K562 (cell line): ENCODE data around the gene TUBB2A. TPM values are rescaled to one million over a fixed set of nuclear protein-coding genes. Genes with fewer than 3 reads are reported as not detected.

ENCODE experiments used
- CBX3 ChIP-seq, 2 experiments: IDR thresholded peaks; 1 replicate in 1 of 2; 2 replicates in 1 of 2; pipeline ENCODE4 v1.6.1; 2012; ENCODE audit warnings: inconsistent platforms in 2 of 2, low read length in 2 of 2, borderline replicate concordance in 1 of 2, control low read depth in 1 of 2
- CREB1 ChIP-seq, 2 experiments: sonication (generic) in 1 of 2; formaldehyde crosslinking in 1 of 2; IDR thresholded peaks; 2 replicates each; pipeline versions ENCODE4 v1.6.1 to v1.8.0; 2012 to 2022; ENCODE audit warnings: inconsistent platforms in 1 of 2, mild to moderate bottlenecking in 1 of 2, missing genetic modification reagents in 1 of 2, moderate library complexity in 1 of 2
- DIDO1 ChIP-seq: fragments of 450-650 bp; IDR thresholded peaks from 2 replicates; pipeline ENCODE4 v1.6.1; 2016; ENCODE audit warnings: low read depth, missing biosample characterization, missing genetic modification characterization
- ETV5 ChIP-seq: sonication (generic); formaldehyde crosslinking; IDR thresholded peaks from 2 replicates; pipeline ENCODE4 v1.4.0; 2020; ENCODE audit warnings: low read depth, mild to moderate bottlenecking, missing genetic modification reagents
- MIER1 ChIP-seq: fragments of 450-650 bp; IDR thresholded peaks from 2 replicates; pipeline ENCODE4 v1.6.1; 2016; ENCODE audit warnings: antibody characterized with exemption, mild to moderate bottlenecking, low read depth
- NELFE ChIP-seq: IDR thresholded peaks from 2 replicates; pipeline ENCODE4 v1.6.1; 2011; ENCODE audit warnings: mild to moderate bottlenecking; ENCODE audit not compliant: insufficient read depth, insufficient read length
- POLR2H ChIP-seq: IDR thresholded peaks from 2 replicates; pipeline ENCODE4 v1.6.1; 2016; ENCODE audit warnings: missing genetic modification characterization, low read depth, mild to moderate bottlenecking, control low read depth, missing compliant biosample characterization, moderate library complexity
- ZNF717 ChIP-seq: fragments of 250-450 bp; sonication (Bioruptor Pico); IDR thresholded peaks from 2 replicates; pipeline ENCODE4 v1.5.0; 2021
- polyA plus RNA-seq, 8 experiments: library from polyadenylated mRNA; depleted of rRNA in 4 of 8; stranded (reverse) in 5 of 8; unstranded in 3 of 8; fragments of >200 nt; fragmentation: Nextera tagmentation in 2 of 8; fragmentation: Illumina TruSeq in 1 of 8; extraction: Ambion mirVana in 2 of 8; extraction: Trizol in 1 of 8; gene quantifications; 2 replicates each; pipeline versions ENCODE4 v1.2.1 to v1.2.3, GENCODE V29; 2011 to 2014; ENCODE audit warnings: inconsistent platforms in 1 of 8, missing spikeins in 1 of 8
- total RNA-seq, 7 experiments: library from RNA; depleted of rRNA in 6 of 7; stranded (reverse); fragments of >200 nt in 6 of 7; fragmentation: Illumina TruSeq in 2 of 7; extraction: Trizol in 2 of 7; gene quantifications; 2 replicates each; pipeline versions ENCODE4 v1.2.1 to v1.2.3, GENCODE V29; 2011 to 2021; ENCODE audit warnings: low replicate concordance in 1 of 7
- TF ChIP-seq, protein P1 (sequence below): sonication (generic); formaldehyde crosslinking; IDR thresholded peaks from 2 replicates; pipeline ENCODE4 v1.8.1; 2023; ENCODE audit warnings: mild to moderate bottlenecking, missing genetic modification reagents
- TF ChIP-seq, protein P2 (sequence below): fragments of 250-450 bp; sonication (Bioruptor Pico); IDR thresholded peaks from 2 replicates; pipeline ENCODE4 v1.9.0; 2021; ENCODE audit warnings: mild to moderate bottlenecking, inconsistent platforms
- TF ChIP-seq, protein P3 (sequence below), 2 experiments: fragments of 450-650 bp; conservative IDR thresholded peaks; 2 replicates each; pipeline ENCODE4 v1.6.1; 2017; ENCODE audit warnings: mild to moderate bottlenecking in 2 of 2, moderate library complexity in 2 of 2
- TF ChIP-seq, protein P4 (sequence below): fragments of 450-650 bp; formaldehyde crosslinking; IDR thresholded peaks from 2 replicates; pipeline ENCODE4 v1.4.0; 2022; ENCODE audit warnings: missing genetic modification characterization
- TF ChIP-seq, protein P5 (sequence below): fragments of 250-450 bp; sonication (Bioruptor Pico); IDR thresholded peaks from 2 replicates; pipeline ENCODE4 v1.5.0; 2021
- TF ChIP-seq, protein P6 (sequence below): sonication (generic); formaldehyde crosslinking; IDR thresholded peaks from 2 replicates; pipeline ENCODE4 v1.8.1; 2022; ENCODE audit warnings: missing genetic modification reagents

The TUBB2A gene
- total and polyA plus RNA-seq, 9 of the 15 experiments (the other 6 are each of a cell fraction or from before 2014, with no cell fraction given), result 3.6 to 92.1 (median 45.6) TPM

DNA sequence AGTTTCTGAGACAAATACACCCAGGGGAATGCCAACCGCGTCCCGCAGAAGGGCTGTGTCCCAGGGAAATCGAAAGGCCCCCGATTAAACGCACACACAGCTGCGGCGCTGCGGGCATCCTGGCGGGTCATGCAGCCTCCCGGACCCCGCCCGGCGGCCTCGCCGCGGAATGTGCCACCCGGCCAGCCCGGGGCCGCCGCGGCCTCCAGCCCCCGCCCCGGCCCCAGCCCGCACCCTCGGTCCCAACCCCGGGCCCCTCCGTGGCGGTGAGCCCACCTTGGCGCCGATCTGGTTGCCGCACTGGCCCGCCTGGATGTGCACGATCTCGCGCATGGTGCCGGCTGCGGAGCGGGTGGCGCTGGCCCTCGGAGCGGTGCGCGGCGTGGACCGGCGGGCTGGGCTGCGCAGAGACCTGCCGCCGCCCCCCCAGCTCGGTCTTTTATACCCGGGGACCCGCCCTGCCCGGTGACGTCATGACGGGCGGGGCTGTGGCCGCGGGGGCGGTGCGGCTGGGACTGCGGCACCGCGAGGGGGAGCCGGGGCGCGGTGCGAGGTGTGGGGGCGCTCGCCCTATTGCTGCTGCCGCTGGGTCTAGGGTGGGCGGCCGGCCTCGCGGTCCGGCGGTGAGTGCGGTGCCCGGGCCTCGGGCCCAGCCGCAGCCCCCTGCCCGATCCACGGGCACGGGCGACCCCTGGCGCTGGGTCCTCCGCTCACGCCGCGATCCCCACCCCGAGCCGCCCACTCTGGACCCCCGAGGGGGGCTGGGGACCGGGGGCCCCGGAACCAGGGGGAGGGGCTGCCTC lies at the start of gene TUBB2A (continued):
- TF ChIP-seq, protein P1, sequence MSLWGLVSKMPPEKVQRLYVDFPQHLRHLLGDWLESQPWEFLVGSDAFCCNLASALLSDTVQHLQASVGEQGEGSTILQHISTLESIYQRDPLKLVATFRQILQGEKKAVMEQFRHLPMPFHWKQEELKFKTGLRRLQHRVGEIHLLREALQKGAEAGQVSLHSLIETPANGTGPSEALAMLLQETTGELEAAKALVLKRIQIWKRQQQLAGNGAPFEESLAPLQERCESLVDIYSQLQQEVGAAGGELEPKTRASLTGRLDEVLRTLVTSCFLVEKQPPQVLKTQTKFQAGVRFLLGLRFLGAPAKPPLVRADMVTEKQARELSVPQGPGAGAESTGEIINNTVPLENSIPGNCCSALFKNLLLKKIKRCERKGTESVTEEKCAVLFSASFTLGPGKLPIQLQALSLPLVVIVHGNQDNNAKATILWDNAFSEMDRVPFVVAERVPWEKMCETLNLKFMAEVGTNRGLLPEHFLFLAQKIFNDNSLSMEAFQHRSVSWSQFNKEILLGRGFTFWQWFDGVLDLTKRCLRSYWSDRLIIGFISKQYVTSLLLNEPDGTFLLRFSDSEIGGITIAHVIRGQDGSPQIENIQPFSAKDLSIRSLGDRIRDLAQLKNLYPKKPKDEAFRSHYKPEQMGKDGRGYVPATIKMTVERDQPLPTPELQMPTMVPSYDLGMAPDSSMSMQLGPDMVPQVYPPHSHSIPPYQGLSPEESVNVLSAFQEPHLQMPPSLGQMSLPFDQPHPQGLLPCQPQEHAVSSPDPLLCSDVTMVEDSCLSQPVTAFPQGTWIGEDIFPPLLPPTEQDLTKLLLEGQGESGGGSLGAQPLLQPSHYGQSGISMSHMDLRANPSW (CRISPR knock-in tag), result peak; percentile 38; the same call in 1 of the 2 replicates
- TF ChIP-seq, protein P2, sequence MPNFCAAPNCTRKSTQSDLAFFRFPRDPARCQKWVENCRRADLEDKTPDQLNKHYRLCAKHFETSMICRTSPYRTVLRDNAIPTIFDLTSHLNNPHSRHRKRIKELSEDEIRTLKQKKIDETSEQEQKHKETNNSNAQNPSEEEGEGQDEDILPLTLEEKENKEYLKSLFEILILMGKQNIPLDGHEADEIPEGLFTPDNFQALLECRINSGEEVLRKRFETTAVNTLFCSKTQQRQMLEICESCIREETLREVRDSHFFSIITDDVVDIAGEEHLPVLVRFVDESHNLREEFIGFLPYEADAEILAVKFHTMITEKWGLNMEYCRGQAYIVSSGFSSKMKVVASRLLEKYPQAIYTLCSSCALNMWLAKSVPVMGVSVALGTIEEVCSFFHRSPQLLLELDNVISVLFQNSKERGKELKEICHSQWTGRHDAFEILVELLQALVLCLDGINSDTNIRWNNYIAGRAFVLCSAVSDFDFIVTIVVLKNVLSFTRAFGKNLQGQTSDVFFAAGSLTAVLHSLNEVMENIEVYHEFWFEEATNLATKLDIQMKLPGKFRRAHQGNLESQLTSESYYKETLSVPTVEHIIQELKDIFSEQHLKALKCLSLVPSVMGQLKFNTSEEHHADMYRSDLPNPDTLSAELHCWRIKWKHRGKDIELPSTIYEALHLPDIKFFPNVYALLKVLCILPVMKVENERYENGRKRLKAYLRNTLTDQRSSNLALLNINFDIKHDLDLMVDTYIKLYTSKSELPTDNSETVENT (CRISPR knock-in tag), result peak; percentile 89
- TF ChIP-seq CBX3 (IDR thresholded peaks at IDR 0.05; ENCODE audit: borderline replicate concordance in 1 of 2, low read length in 2 of 2), result no peak
- TF ChIP-seq, protein P3, sequence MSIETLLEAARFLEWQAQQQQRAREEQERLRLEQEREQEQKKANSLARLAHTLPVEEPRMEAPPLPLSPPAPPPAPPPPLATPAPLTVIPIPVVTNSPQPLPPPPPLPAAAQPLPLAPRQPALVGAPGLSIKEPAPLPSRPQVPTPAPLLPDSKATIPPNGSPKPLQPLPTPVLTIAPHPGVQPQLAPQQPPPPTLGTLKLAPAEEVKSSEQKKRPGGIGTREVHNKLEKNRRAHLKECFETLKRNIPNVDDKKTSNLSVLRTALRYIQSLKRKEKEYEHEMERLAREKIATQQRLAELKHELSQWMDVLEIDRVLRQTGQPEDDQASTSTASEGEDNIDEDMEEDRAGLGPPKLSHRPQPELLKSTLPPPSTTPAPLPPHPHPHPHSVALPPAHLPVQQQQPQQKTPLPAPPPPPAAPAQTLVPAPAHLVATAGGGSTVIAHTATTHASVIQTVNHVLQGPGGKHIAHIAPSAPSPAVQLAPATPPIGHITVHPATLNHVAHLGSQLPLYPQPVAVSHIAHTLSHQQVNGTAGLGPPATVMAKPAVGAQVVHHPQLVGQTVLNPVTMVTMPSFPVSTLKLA (conservative IDR thresholded peaks at IDR 0.05), result peak in 1 of 2 experiments; percentile 68; a peak in 2 of 4 replicates
- TF ChIP-seq ETV5, result peak; percentile 60
- peak; percentile 90 for TF ChIP-seq CREB1 (IDR thresholded peaks at IDR 0.05)
- peak; percentile 96 for TF ChIP-seq CREB1 (CRISPR knock-in tag; IDR thresholded peaks at IDR 0.05)
- TF ChIP-seq, protein P4, sequence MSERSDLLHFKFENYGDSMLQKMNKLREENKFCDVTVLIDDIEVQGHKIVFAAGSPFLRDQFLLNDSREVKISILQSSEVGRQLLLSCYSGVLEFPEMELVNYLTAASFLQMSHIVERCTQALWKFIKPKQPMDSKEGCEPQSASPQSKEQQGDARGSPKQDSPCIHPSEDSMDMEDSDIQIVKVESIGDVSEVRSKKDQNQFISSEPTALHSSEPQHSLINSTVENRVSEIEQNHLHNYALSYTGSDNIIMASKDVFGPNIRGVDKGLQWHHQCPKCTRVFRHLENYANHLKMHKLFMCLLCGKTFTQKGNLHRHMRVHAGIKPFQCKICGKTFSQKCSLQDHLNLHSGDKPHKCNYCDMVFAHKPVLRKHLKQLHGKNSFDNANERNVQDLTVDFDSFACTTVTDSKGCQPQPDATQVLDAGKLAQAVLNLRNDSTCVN (CRISPR knock-in tag), result no peak
- no peak for TF ChIP-seq MIER1
- TF ChIP-seq NELFE, result peak; percentile 77
- no peak for TF ChIP-seq ZNF717 (CRISPR knock-in tag)
- TF ChIP-seq, protein P5, sequence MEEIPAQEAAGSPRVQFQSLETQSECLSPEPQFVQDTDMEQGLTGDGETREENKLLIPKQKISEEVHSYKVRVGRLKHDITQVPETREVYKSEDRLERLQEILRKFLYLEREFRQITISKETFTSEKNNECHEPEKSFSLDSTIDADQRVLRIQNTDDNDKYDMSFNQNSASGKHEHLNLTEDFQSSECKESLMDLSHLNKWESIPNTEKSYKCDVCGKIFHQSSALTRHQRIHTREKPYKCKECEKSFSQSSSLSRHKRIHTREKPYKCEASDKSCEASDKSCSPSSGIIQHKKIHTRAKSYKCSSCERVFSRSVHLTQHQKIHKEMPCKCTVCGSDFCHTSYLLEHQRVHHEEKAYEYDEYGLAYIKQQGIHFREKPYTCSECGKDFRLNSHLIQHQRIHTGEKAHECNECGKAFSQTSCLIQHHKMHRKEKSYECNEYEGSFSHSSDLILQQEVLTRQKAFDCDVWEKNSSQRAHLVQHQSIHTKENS (CRISPR knock-in tag), result no peak
- TF ChIP-seq, protein P6, sequence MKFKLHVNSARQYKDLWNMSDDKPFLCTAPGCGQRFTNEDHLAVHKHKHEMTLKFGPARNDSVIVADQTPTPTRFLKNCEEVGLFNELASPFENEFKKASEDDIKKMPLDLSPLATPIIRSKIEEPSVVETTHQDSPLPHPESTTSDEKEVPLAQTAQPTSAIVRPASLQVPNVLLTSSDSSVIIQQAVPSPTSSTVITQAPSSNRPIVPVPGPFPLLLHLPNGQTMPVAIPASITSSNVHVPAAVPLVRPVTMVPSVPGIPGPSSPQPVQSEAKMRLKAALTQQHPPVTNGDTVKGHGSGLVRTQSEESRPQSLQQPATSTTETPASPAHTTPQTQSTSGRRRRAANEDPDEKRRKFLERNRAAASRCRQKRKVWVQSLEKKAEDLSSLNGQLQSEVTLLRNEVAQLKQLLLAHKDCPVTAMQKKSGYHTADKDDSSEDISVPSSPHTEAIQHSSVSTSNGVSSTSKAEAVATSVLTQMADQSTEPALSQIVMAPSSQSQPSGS (CRISPR knock-in tag), result peak; percentile 97
- no peak for TF ChIP-seq DIDO1 (tag)
- peak; percentile 96 for TF ChIP-seq POLR2H (tag)
